Uterus (tissue), 4 donors: ENCODE measurements around the gene RHOT1. TPM values are rescaled to one million over a fixed set of nuclear protein-coding genes. Genes with fewer than 3 reads are reported as not detected.

ENCODE experiments used
- DNase-seq, 2 donors: peaks; one replicate each; pipeline ENCODE4 v3.0.0-alpha.2; 2019 to 2020
- H3K27ac ChIP-seq, 2 donors: fragments of 200-600 bp; sonication (generic); 1 replicate in 1 of 2; 2 replicates in 1 of 2; pipeline ENCODE4 v1.5.1; 2016 to 2018
- H3K27me3 ChIP-seq, 2 donors: fragments of 200-600 bp; sonication (generic); one replicate each; pipeline ENCODE4 v1.5.1; 2018 to 2019; ENCODE audit warnings: control low read depth in 1 of 2
- H3K36me3 ChIP-seq, 2 donors: fragments of 200-600 bp; sonication (generic); one replicate each; pipeline ENCODE4 v1.5.1; 2019; ENCODE audit warnings: control low read depth in 1 of 2
- H3K4me1 ChIP-seq, 2 donors: fragments of 200-600 bp; sonication (generic); one replicate each; pipeline ENCODE4 v1.5.1; 2018 to 2019; ENCODE audit warnings: control low read depth in 1 of 2
- H3K4me3 ChIP-seq, 2 donors: fragments of 200-600 bp; sonication (generic); 1 replicate in 1 of 2; 2 replicates in 1 of 2; pipeline ENCODE4 v1.5.1; 2018 to 2019; ENCODE audit warnings: mild to moderate bottlenecking in 1 of 2
- H3K9me3 ChIP-seq, 2 donors: fragments of 200-600 bp; sonication (generic); one replicate each; pipeline ENCODE4 v1.5.1; 2019; ENCODE audit warnings: control low read depth in 1 of 2
- CTCF ChIP-seq, 4 experiments: fragments of 200-600 bp in 2 of 4; fragments of 450-650 bp in 2 of 4; sonication (generic) in 2 of 4; IDR thresholded peaks; one replicate each; pipeline ENCODE4 v1.5.1; 2016 to 2019; ENCODE audit warnings: antibody characterized with exemption in 4 of 4, mild to moderate bottlenecking in 2 of 4, moderate library complexity in 1 of 4
- POLR2A ChIP-seq, 2 donors: fragments of 450-650 bp; IDR thresholded peaks; one replicate each; pipeline ENCODE4 v1.6.1; 2016; ENCODE audit warnings: antibody characterized with exemption in 2 of 2, mild to moderate bottlenecking in 1 of 2, moderate library complexity in 1 of 2
- intact Hi-C: fragments of 100-400 bp; cut with DNase I; formaldehyde crosslinking; loops from one replicate; pipeline ENCODE4 v1.15.1; 2023; ENCODE audit warnings: low total_unique reads
- small RNA-seq: library from RNA; depleted of rRNA; stranded (forward); fragments of <200 nt; gene quantifications from one replicate; pipeline ENCODE3, GENCODE V24; 2016
- total RNA-seq, 4 donors: library from RNA; depleted of rRNA in 3 of 4; stranded (reverse); fragments of >200 nt in 3 of 4; gene quantifications; one replicate each; pipeline versions ENCODE4 v1.1.0 to v1.2.4, GENCODE V29; 2014 to 2023
- donor health status: DM: yes; HTN: yes; CAD: no.

The RHOT1 gene
- total RNA-seq, 4 donors from 2014 or later: 15.6 to 86.2 (median 53.8) TPM

DNA sequence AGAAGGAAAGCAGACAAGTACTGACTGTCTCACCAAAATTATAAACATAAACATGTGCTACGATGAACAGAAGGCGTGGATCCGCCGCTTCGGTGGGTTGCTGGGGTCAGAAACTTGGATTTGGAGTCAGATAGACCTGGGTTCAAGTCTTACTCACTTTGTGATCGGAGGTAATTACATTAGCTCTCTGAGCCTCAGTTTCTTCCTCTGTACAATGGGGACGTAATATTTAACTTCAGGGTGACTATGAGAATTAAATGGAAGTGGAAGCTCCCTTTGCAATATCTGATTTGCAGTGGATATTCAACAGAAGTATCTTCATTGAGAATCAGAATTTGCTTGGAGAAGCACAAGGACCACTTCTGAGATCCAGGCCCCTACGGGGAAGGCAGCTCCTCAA is 129.5 kb downstream of the RHOT1 start:
- no peaks in the 10 kb centered on the region for H3K9me3 ChIP-seq
- H3K36me3 ChIP-seq: no peaks in the 10 kb centered on the region
- no peak for DNase-seq
- TF ChIP-seq CTCF (IDR thresholded peaks at IDR 0.05): no peak
- TF ChIP-seq POLR2A (IDR thresholded peaks at IDR 0.05): no peak
- no peak overlapping the region for H3K27ac ChIP-seq
- H3K27me3 ChIP-seq: no peaks in the 10 kb centered on the region
- intact Hi-C loops: no loop called here
- H3K4me1 ChIP-seq: peaks cover 0 to 9% of the 10 kb centered on the region in 2 donors
- no peak overlapping the region for H3K4me3 ChIP-seq

GRCh38 chr17:32274101-32274500 is 131.8 kb downstream of the RHOT1 start:
- Histone ChIP-seq H3K36me3 (no peaks in the 10 kb centered on the region), H3K27me3 (no peaks in the 10 kb centered on the region), H3K9me3 (no peaks in the 10 kb centered on the region), H3K4me3 (no peak overlapping the region), H3K4me1 (no peaks in the 10 kb centered on the region), H3K27ac (no peak overlapping the region)
- TF ChIP-seq POLR2A (IDR thresholded peaks at IDR 0.05) (no peak), CTCF (IDR thresholded peaks at IDR 0.05) (no peak)
- no peak for DNase-seq
- intact Hi-C loops: no loop called here

- Histone ChIP-seq H3K27me3 (no peaks in the 10 kb centered on the region), H3K27ac (no peak overlapping the region), H3K4me3 (no peak overlapping the region), H3K4me1 (no peaks in the 10 kb centered on the region), H3K9me3 (no peaks in the 10 kb centered on the region), H3K36me3 (no peaks in the 10 kb centered on the region)
- DNase-seq: no peak
- TF ChIP-seq CTCF (IDR thresholded peaks at IDR 0.05) (no peak), POLR2A (IDR thresholded peaks at IDR 0.05) (no peak)
- intact Hi-C loops: no loop called here
Observed at GRCh38 chr17:32274643-32275042, 132.3 kb downstream of the RHOT1 start.

Small RNA genes within 50 kb of the gene (small RNA-seq; reads per million reads assigned to genes)
- gene UBL5P2: not detected

Other genes with a start within 250 kb of the RHOT1 start
- gene UTP6, start 240.8 kb upstream of the RHOT1 start, total RNA-seq: 10 to 100 TPM; 18.2 to 68.6 (median 38.4) TPM
- gene SUZ12, start 205.5 kb upstream of the RHOT1 start, total RNA-seq: 10 to 100 TPM in 3 of 4 donors, 1 to 10 TPM in 1; 9.7 to 53.9 (median 34.4) TPM
- gene LRRC37B, start 135.1 kb upstream of the RHOT1 start, total RNA-seq: 100 to 1,000 TPM in 1 of 4 donors, 10 to 100 TPM in 3; 12.0 to 105 (median 24.9) TPM
- 1 to 10 TPM in 2 of 4 donors, under 1 TPM in 1, not detected in 1; 0.29 to 3.8 (median 2.4) TPM for gene RHBDL3, start 123.3 kb downstream of the RHOT1 start, total RNA-seq
- gene C17orf75, start 199.7 kb downstream of the RHOT1 start, total RNA-seq: 10 to 100 TPM; 11.8 to 40.9 (median 18.0) TPM
- 100 to 1,000 TPM in 3 of 4 donors, 10 to 100 TPM in 1; 82.1 to 252 (median 210) TPM for gene ZNF207, start 207.7 kb downstream of the RHOT1 start, total RNA-seq